ENCODE results near the gene SEH1L. TPM values are rescaled to one million over a fixed set of nuclear protein-coding genes. Genes with fewer than 3 reads are reported as not detected.

The SEH1L gene
- total RNA-seq (2022; extraction: Qiagen RNA extraction; ENCODE audit: low read depth): 26.1 to 29.2 TPM (median 27.4 TPM) in 5 replicates

GRCh38 chr18:12947285-12948049 is at the start of gene SEH1L:
SEH1L (plus strand) TSS chr18:12948011; CDS start chr18:12948122, 111 bp downstream.

GRCh38 chr18:12990967-12991820 is 43.4 kb downstream of the SEH1L start, which contains the start of gene CEP192:
CEP192 (plus strand) TSS chr18:12991362; CDS start chr18:12999425, 8,063 bp downstream.

Other genes with a start within 250 kb of the SEH1L start
- gene CEP76, start 245.3 kb upstream of the SEH1L start, total RNA-seq (2022; extraction: Qiagen RNA extraction; ENCODE audit: low read depth): 6.8 to 8.3 TPM (median 7.9 TPM) in 5 replicates
- gene PSMG2, start 245.0 kb upstream of the SEH1L start, total RNA-seq (2022; extraction: Qiagen RNA extraction; ENCODE audit: low read depth): 71.4 to 77.8 TPM (median 74.4 TPM) in 5 replicates
- gene PTPN2, start 63.8 kb upstream of the SEH1L start, total RNA-seq (2022; extraction: Qiagen RNA extraction; ENCODE audit: low read depth): 23.3 to 25.9 TPM (median 24.4 TPM) in 5 replicates
- gene CEP192, start 43.4 kb downstream of the SEH1L start, total RNA-seq (2022; extraction: Qiagen RNA extraction; ENCODE audit: low read depth): 7.7 to 11.8 TPM (median 8.6 TPM) in 5 replicates

All from A549 treated with CpdA at 1 μM for 4 hours (cell line).